ENCODE results near the gene TRPC4AP. TPM values are rescaled to one million over a fixed set of nuclear protein-coding genes. Genes with fewer than 3 reads are reported as not detected.
A peak's percentile ranks its signal among the peaks of the same experiment; 100 is the strongest.

Gene TRPC4AP
- total RNA-seq, 1 donor from 2014 or later, result 102 TPM

DNA sequence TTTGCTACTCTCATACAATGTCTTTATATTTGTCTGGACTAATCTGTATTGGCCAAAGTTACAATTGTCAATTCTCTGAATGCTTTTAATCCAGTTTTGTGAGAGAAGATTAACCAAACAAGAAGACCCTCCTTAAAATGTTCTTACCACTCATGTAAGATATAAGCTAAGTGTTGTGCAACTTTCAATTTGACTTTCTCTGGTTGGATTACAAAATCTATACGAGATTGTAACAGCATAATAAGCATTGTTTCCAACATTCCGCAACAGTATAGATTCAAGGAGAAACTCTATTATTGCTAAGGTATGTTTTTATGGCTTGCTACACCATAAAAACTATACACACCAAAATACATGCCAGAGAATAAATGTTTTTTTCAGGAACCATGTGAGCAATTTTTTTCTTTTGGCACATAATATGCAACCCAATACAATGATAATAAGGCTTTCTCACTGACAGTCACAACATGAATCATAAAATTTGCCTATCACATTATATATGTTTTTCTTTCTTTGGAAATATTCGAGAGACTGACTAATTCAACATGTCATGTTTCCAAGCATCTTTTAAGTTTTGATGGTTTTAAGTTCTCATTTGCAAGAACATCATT, 12.2 kb upstream of the TRPC4AP start:
- H3K4me1 Mint-ChIP-seq (ENCODE audit: unreplicated experiment), result no peaks in the 10 kb centered on the region
- TF ChIP-seq, protein P1, sequence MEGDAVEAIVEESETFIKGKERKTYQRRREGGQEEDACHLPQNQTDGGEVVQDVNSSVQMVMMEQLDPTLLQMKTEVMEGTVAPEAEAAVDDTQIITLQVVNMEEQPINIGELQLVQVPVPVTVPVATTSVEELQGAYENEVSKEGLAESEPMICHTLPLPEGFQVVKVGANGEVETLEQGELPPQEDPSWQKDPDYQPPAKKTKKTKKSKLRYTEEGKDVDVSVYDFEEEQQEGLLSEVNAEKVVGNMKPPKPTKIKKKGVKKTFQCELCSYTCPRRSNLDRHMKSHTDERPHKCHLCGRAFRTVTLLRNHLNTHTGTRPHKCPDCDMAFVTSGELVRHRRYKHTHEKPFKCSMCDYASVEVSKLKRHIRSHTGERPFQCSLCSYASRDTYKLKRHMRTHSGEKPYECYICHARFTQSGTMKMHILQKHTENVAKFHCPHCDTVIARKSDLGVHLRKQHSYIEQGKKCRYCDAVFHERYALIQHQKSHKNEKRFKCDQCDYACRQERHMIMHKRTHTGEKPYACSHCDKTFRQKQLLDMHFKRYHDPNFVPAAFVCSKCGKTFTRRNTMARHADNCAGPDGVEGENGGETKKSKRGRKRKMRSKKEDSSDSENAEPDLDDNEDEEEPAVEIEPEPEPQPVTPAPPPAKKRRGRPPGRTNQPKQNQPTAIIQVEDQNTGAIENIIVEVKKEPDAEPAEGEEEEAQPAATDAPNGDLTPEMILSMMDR (conservative IDR thresholded peaks at IDR 0.05), result no peak
- no peaks in the 10 kb centered on the region for H3K9me3 Mint-ChIP-seq
- no peak for DNase-seq (ENCODE audit: extremely low spot score, unreplicated experiment)
- H3K27ac Mint-ChIP-seq, result no peak overlapping the region
- no peaks in the 10 kb centered on the region for H3K36me3 Mint-ChIP-seq
- H3K4me3 Mint-ChIP-seq, result no peak overlapping the region
- no peaks in the 10 kb centered on the region for H3K27me3 Mint-ChIP-seq

DNA sequence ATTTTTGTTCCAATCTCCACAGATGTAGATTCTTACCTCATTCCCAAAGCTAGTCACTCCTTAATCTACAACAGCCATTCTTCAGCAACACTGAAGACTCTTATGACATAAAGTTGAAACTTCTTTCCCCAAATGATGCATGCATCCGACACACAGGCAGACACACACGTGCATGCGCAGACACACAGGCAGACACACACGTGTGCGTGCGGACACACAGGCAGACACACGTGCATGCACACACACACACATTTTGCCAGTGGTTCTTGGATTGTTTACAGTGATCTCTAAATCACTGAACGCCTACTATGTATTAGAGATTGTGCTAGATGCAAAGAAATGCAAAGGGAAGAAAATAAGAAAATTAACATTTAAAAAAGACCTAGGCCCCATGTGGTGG, 9.0 kb upstream of the TRPC4AP start:
- H3K9me3 Mint-ChIP-seq, result no peaks in the 10 kb centered on the region
- no peak overlapping the region for H3K4me3 Mint-ChIP-seq
- no peaks in the 10 kb centered on the region for H3K4me1 Mint-ChIP-seq (ENCODE audit: unreplicated experiment)
- H3K36me3 Mint-ChIP-seq, result no peaks in the 10 kb centered on the region
- no peaks in the 10 kb centered on the region for H3K27me3 Mint-ChIP-seq
- no peak overlapping the region for H3K27ac Mint-ChIP-seq
- TF ChIP-seq, protein P1 (conservative IDR thresholded peaks at IDR 0.05), result no peak
- no peak for DNase-seq (ENCODE audit: extremely low spot score, unreplicated experiment)

DNA sequence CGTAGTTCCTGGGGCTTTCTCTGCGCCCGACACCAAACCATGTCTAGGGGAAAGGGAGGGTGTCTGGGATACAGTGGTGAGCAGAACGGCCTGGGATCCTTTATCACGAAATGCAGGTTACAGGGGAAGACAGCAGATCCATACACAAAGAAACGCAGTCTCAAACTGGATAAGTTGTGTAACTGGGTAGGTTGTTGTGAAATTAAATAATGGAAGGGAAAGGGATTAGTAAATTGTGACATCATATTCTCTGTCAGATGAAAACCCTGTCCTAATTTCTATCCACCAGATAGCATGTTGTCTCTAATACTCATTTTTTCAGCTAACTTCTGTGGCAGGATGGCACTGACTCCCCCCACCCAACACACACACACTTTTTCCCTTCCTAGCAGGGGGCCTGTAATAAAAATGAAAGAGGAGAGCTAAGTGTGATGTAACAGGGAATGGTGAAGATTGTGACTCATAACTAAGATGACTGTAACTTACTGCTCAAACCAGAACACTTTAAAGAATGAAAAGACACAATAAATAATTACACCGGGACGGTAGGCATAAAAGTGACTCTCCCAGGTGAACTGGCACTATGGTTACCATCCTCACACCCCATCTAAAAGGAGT, 769 bp upstream of the TRPC4AP start:
- H3K4me3 Mint-ChIP-seq, result peak overlapping the region; percentile 93
- H3K27ac Mint-ChIP-seq, result peak overlapping the region; percentile 93
- DNase-seq (ENCODE audit: extremely low spot score, unreplicated experiment), result no peak
- H3K27me3 Mint-ChIP-seq, result no peaks in the 10 kb centered on the region
- peaks cover 24% of the 10 kb centered on the region for H3K4me1 Mint-ChIP-seq (ENCODE audit: unreplicated experiment)
- TF ChIP-seq, protein P1 (conservative IDR thresholded peaks at IDR 0.05), result no peak
- H3K36me3 Mint-ChIP-seq, result peaks cover 12% of the 10 kb centered on the region
- no peaks in the 10 kb centered on the region for H3K9me3 Mint-ChIP-seq

DNA sequence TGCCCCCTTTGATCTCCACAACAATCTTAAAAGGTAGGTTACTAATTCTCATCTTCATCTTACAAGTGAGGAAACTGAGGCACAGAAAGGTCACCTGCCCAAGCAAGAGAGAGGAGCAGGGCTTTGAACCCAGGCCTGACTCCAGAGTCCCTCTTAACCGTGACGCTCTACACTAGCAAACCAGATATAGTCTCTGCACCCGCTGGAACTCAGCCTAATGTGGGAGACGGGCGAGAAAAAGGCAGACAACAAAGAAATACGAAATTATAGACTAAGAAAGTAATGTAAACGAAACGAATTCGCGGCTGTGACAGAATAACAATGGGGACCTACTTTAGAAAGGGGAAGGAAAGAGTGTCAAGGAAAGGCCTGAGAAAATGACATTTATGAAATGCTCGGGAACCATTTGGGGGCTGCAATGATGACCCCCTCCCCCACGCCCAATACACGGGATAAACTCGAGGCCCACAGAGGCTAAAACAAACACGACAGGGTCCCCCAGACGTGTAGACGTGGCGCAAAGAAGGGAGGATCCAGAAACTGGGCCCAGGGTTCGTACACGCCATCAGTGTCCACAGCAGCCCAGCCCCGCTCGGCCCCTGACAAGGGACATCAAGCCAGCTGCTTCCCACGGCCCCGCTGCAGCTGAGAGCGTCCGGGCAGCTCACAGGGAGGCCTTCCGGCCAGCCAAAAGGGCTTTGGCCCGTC, 637 bp downstream of the TRPC4AP start:
- Mint-ChIP-seq H3K4me1 (ENCODE audit: unreplicated experiment) (peaks cover 34% of the 10 kb centered on the region), H3K27ac (peak overlapping the region; percentile 90)

DNA sequence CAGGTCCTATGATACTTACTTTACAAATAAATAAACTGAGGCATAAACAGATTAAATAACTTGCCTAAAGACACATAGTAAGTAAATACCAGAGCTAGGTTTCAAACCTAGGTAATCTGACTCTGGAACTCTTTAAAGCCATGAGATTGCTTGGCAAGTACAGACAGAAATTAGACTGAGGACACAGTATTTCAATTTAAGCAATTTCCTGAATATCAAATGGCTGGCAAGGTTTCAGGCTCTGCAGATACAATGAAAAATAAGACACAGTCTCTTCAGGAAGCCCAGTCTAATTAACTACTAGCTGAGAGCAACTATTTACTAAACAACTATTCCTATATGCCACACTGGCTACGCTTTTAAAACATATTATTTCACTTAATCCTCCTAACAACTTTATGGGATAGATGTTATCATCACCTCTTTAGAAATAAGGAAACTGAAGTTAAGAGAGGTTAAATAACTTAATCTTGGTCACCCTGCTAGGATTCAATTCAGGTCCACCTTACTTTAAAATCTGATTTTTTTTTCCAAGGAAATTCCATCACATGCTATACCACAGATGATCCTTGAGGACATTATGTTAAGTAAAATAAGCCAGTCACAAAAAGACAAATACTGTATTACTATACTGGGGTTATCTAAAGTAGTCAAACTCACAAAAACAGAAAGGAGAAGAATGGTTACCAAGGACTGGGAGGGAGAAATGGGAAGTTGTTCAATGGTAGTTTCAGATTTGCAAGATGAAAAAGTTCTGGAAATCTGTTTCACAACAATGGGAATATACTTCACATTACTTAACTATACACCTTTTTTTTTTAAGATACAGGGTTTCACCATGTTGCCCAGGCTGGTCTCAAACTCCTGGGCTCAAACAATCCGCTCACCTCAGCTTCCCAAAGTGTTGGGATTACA, 4.1 kb downstream of the TRPC4AP start:
- H3K27ac Mint-ChIP-seq, result no peak overlapping the region
- no peaks in the 10 kb centered on the region for H3K9me3 Mint-ChIP-seq
- H3K27me3 Mint-ChIP-seq, result no peaks in the 10 kb centered on the region
- H3K36me3 Mint-ChIP-seq, result peaks cover 16% of the 10 kb centered on the region
- H3K4me3 Mint-ChIP-seq, result peak overlapping the region; percentile 58
- H3K4me1 Mint-ChIP-seq (ENCODE audit: unreplicated experiment), result peaks cover 34% of the 10 kb centered on the region
- DNase-seq (ENCODE audit: extremely low spot score, unreplicated experiment), result no peak
- TF ChIP-seq, protein P1 (conservative IDR thresholded peaks at IDR 0.05), result no peak

More for the DNA sequence above, 637 bp downstream of the TRPC4AP start:
- Mint-ChIP-seq H3K9me3 (no peaks in the 10 kb centered on the region), H3K36me3 (peaks cover 16% of the 10 kb centered on the region), H3K27me3 (no peaks in the 10 kb centered on the region), H3K4me3 (peak overlapping the region; percentile 93)
- DNase-seq (ENCODE audit: extremely low spot score, unreplicated experiment), result peak; percentile 60
- TF ChIP-seq, protein P1 (conservative IDR thresholded peaks at IDR 0.05), result no peak
